Central memory CD8-positive, alpha-beta T cell (primary cell): ENCODE results near the gene ADARB1.
"Not testable (repeated sequence)": the region's sequence is repeated elsewhere in the genome, so short reads cannot be mapped to it uniquely, and the experiment has no call there.

Experiments used
- ATAC-seq: fragments of 150-1000 bp; cut with Tn5 transposase; replicated peaks from 2 replicates; pipeline ENCODE4 v1.10.0; 2022; ENCODE audit warnings: mild to moderate bottlenecking, moderate FRiP score, moderate number of reproducible peaks; ENCODE audit not compliant: poor library complexity, severe bottlenecking; ENCODE audit errors: extremely low read depth
- DNase-seq, 2 donors: peaks; one replicate each; pipeline ENCODE4 v3.0.0; 2021; ENCODE audit warnings: low spot score in 2 of 2
- H3K27ac Mint-ChIP-seq: one replicate; pipeline ENCODE4 v1.8.0; 2022; ENCODE audit warnings: low read depth, mild to moderate bottlenecking, moderate library complexity, mixed read lengths
- H3K27me3 Mint-ChIP-seq: one replicate; pipeline ENCODE4 v1.8.0; 2022; ENCODE audit warnings: mixed read lengths
- H3K36me3 Mint-ChIP-seq: one replicate; pipeline ENCODE4 v1.8.0; 2022; ENCODE audit warnings: mild to moderate bottlenecking, moderate library complexity, mixed read lengths; ENCODE audit not compliant: insufficient read depth
- H3K4me1 Mint-ChIP-seq: one replicate; pipeline ENCODE4 v1.8.0; 2022; ENCODE audit warnings: mixed read lengths
- H3K4me3 Mint-ChIP-seq: one replicate; pipeline ENCODE4 v1.8.0; 2022; ENCODE audit warnings: mild to moderate bottlenecking, moderate library complexity, mixed read lengths
- H3K9me3 Mint-ChIP-seq: one replicate; pipeline ENCODE4 v1.8.0; 2022; ENCODE audit warnings: mixed read lengths

The ADARB1 gene

DNA sequence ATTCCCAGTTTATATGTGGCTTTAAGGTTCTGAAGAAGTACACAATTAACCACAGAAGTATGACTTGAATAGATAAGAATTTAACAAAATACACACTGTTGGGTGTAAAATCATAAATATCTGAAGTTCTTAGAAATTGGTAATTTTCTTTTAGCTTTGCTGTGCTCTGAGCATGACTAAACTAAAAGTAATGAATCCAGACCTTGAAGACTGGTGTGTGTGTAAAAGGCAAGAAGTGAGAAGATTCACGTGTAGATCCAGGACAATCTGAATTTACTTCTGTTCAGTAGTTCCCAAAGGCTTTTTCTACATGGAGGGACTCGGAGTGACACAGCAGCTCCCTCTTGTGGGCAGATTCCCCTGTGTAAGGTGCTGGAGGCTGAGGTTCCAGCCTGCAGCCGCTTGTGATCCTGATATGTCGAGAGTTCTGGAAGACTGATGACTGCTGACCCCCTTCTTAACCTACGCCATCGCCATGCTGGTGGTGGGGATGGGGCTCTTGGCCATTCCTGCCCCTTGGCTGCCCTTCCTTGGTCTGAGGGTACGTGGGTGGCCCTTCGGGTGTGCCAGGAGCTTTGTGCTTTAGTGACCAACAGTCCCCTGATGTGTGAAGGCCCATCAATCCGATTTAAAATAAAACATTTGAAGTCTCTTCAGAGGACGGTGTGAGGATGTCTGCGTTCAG, 62.7 kb downstream of the ADARB1 start:
- ATAC-seq (no peak), DNase-seq (peak in 1 of 2 donors; percentile 38)
- Mint-ChIP-seq H3K27me3 (no peaks in the 10 kb centered on the region), H3K4me1 (peaks cover 18% of the 10 kb centered on the region), H3K9me3 (no peaks in the 10 kb centered on the region), H3K27ac (no peak overlapping the region), H3K4me3 (no peak overlapping the region), H3K36me3 (peaks cover 13% of the 10 kb centered on the region)

- H3K4me3 Mint-ChIP-seq = no peak overlapping the region
- no peak for ATAC-seq
- peaks cover 16% of the 10 kb centered on the region for H3K4me1 Mint-ChIP-seq
- H3K27ac Mint-ChIP-seq = no peak overlapping the region
- peaks cover 13% of the 10 kb centered on the region for H3K36me3 Mint-ChIP-seq
- H3K9me3 Mint-ChIP-seq = no peaks in the 10 kb centered on the region
- no peaks in the 10 kb centered on the region for H3K27me3 Mint-ChIP-seq
- no peak for DNase-seq
Measured at GRCh38 chr21:45137612-45137937, 63.2 kb downstream of the ADARB1 start.

DNA sequence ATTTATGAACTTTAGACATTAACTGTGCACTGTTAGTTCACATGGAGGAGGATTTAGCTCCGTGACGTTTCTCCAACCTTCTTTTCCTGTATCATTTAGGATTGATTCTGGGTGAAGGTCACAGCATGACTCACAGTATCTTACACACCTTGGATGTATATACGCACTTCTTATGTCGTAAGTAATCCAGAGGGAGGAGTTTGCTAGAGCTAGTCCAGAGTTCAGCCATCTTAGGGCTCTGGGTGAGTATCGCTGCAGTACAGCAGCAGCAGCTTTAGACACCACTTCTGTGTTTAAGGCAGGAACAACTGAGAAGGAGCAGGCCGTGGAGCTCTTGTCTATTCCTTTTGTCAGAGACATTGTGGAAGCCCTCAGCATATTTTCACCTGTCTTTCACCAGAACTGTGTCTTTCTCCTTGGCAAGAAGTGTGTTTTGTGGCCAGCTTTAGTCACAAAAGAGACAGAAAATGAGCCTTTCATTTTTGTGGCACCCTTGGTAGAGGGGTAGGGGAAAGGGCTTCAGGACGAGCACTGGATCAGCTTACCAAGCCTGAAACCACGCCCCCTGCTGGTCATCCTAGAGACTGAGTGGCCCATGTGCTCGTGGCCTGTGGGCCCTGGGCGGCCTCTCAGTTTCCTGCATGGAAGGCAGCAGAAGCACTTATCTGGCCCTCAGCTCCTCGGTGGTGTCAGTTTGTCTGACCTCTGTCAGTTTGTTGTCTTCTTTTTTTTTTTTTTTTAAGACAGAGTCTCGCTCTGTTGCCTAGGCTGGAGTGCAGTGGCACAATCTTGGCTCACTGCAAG, 64.0 kb downstream of the ADARB1 start:
- no peaks in the 10 kb centered on the region for H3K27me3 Mint-ChIP-seq
- no peaks in the 10 kb centered on the region for H3K9me3 Mint-ChIP-seq
- H3K4me1 Mint-ChIP-seq = peaks cover 17% of the 10 kb centered on the region
- peak; percentile 41 to 61 for DNase-seq
- H3K36me3 Mint-ChIP-seq = peaks cover 13% of the 10 kb centered on the region
- no peak overlapping the region for H3K4me3 Mint-ChIP-seq
- no peak overlapping the region for H3K27ac Mint-ChIP-seq
- no peak for ATAC-seq

DNA sequence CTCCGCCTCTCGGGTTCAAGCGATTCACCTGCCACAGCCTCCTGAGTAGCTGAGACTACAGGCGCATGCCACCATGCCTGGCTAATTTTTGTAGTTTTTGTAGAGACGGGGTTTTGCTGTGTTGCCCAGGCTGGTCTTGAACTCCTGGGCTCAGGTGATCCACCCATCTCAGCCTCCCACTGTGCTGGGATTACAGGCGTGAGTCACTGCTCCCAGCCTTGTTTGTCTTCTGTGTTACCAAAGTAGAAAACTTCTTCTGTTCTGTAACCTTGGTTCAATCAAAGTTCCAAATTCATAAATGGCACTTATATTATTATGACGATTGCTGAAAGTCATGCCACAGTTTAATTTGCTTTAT, 64.6 kb downstream of the ADARB1 start:
- Mint-ChIP-seq H3K36me3 (peaks cover 13% of the 10 kb centered on the region), H3K27ac (peak overlapping the region; percentile 75), H3K4me1 (peaks cover 17% of the 10 kb centered on the region)
- not testable (repeated sequence) for ATAC-seq, H3K9me3 Mint-ChIP-seq, DNase-seq, H3K4me3 Mint-ChIP-seq, H3K27me3 Mint-ChIP-seq

- peaks cover 17% of the 10 kb centered on the region for H3K4me1 Mint-ChIP-seq
- no peak for ATAC-seq
- H3K27me3 Mint-ChIP-seq = no peaks in the 10 kb centered on the region
- no peak overlapping the region for H3K4me3 Mint-ChIP-seq
- H3K27ac Mint-ChIP-seq = peak overlapping the region; percentile 75
- H3K9me3 Mint-ChIP-seq = no peaks in the 10 kb centered on the region
- peaks cover 13% of the 10 kb centered on the region for H3K36me3 Mint-ChIP-seq
- DNase-seq = no peak
Measured at GRCh38 chr21:45139473-45139872, 65.1 kb downstream of the ADARB1 start.

GRCh38 chr21:45140346-45140940, 66.1 kb downstream of the ADARB1 start:
- ATAC-seq (peak; percentile 96), DNase-seq (peak; percentile 31 to 60)
- no peak overlapping the region for H3K4me3 Mint-ChIP-seq
- peaks cover 11% of the 10 kb centered on the region for H3K36me3 Mint-ChIP-seq
- no peaks in the 10 kb centered on the region for H3K27me3 Mint-ChIP-seq
- peaks cover 17% of the 10 kb centered on the region for H3K4me1 Mint-ChIP-seq
- H3K27ac Mint-ChIP-seq = no peak overlapping the region
- H3K9me3 Mint-ChIP-seq = no peaks in the 10 kb centered on the region

DNA sequence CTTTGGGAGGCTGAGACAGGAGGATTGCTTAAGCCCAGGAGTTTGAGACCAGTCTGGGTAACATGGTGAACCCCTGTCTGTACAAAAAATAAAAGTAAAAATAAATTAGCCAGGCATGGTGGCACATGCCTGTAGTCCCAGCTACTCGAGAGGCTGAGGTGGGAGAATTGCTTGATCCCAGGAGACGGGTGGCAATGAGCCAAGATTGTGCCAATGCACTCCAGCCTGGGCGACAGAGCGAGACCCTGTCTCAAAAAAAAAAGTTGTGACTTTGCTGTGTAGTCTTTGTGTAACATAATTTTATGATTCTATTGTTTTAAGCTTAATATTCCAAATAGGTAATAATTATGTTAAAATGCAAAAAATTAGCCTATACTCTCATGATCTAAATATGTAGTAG, 66.6 kb downstream of the ADARB1 start:
- not testable (repeated sequence) for H3K4me3 Mint-ChIP-seq, H3K27me3 Mint-ChIP-seq, DNase-seq, H3K27ac Mint-ChIP-seq, ATAC-seq, H3K9me3 Mint-ChIP-seq
- Mint-ChIP-seq H3K4me1 (peaks cover 17% of the 10 kb centered on the region), H3K36me3 (peaks cover 13% of the 10 kb centered on the region)

GRCh38 chr21:45141507-45141906, 67.1 kb downstream of the ADARB1 start:
- ATAC-seq (no peak), DNase-seq (no peak)
- Mint-ChIP-seq H3K27ac (no peak overlapping the region), H3K36me3 (peaks cover 13% of the 10 kb centered on the region), H3K4me3 (no peak overlapping the region), H3K9me3 (no peaks in the 10 kb centered on the region), H3K27me3 (no peaks in the 10 kb centered on the region), H3K4me1 (peaks cover 17% of the 10 kb centered on the region)

GRCh38 chr21:45142469-45143308, 68.3 kb downstream of the ADARB1 start:
- ATAC-seq = no peak
- peak overlapping the region; percentile 16 for H3K27ac Mint-ChIP-seq
- peaks cover 20% of the 10 kb centered on the region for H3K4me1 Mint-ChIP-seq
- peaks cover 11% of the 10 kb centered on the region for H3K36me3 Mint-ChIP-seq
- H3K4me3 Mint-ChIP-seq = no peak overlapping the region
- no peak for DNase-seq
- H3K9me3 Mint-ChIP-seq = no peaks in the 10 kb centered on the region
- no peaks in the 10 kb centered on the region for H3K27me3 Mint-ChIP-seq

DNA sequence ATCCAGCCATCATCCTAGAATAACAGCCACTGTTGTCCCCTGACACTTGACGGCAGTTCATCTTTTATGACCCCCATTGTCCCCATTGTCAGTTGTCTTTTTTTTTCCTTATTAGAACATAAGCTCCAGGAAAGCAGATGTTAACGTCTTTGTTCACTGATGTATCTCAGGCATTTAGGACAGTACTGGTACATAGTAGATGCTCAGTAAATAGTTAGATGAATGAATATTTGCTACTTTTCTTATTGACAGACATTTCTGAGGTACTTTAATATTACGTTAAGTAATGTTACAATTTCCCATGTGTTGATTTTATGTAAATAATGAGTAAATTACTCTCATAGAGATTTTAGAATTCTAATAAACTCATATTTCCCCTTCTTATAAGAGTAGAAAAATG, 69.5 kb downstream of the ADARB1 start:
- no peaks in the 10 kb centered on the region for H3K27me3 Mint-ChIP-seq
- H3K9me3 Mint-ChIP-seq = no peaks in the 10 kb centered on the region
- H3K4me1 Mint-ChIP-seq = peaks cover 26% of the 10 kb centered on the region
- ATAC-seq (no peak), DNase-seq (no peak)
- H3K4me3 Mint-ChIP-seq = no peak overlapping the region
- H3K36me3 Mint-ChIP-seq = peaks cover 9% of the 10 kb centered on the region
- H3K27ac Mint-ChIP-seq = peak overlapping the region; percentile 16

GRCh38 chr21:45145146-45145545, 70.8 kb downstream of the ADARB1 start:
- no peak for ATAC-seq
- Mint-ChIP-seq H3K36me3 (peaks cover 8% of the 10 kb centered on the region), H3K4me1 (peaks cover 24% of the 10 kb centered on the region), H3K9me3 (no peaks in the 10 kb centered on the region), H3K4me3 (no peak overlapping the region), H3K27me3 (no peaks in the 10 kb centered on the region), H3K27ac (no peak overlapping the region)
- no peak for DNase-seq

DNA sequence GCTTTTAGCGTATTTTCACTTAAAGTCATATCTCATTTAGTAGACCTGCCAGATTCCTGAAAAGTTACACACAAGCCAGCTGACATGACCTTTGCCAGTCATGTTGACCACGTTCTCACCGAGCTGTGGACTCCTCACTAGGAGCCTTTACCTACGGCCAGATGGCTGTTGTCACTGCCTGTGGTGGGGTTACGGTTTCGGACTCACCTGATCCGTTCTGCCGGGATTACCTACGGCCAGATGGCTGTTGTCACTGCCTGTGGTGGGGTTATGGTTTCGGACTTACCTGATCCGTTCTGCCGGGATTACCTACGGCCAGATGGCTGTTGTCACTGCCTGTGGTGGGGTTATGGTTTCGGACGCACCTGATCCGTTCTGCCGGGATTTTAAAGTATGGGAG, 71.5 kb downstream of the ADARB1 start:
- not testable (repeated sequence) for H3K27me3 Mint-ChIP-seq, H3K9me3 Mint-ChIP-seq, H3K27ac Mint-ChIP-seq, DNase-seq, H3K4me3 Mint-ChIP-seq, H3K36me3 Mint-ChIP-seq, ATAC-seq
- peaks cover 19% of the 10 kb centered on the region for H3K4me1 Mint-ChIP-seq
